Thyroid gland (tissue), 4 donors: ENCODE results near the gene ELL.
A peak's percentile ranks its signal among the peaks of the same experiment; 100 is the strongest.

Experiments used
- POLR2A ChIP-seq, 2 donors: fragments of 450-650 bp; IDR thresholded peaks; one replicate each; pipeline ENCODE4 v1.6.1; 2017; ENCODE audit warnings: antibody characterized with exemption in 2 of 2, mild to moderate bottlenecking in 2 of 2, moderate library complexity in 1 of 2
- TF ChIP-seq, protein P1 (sequence below), 6 experiments: fragments of 200-600 bp in 3 of 6; fragments of 450-650 bp in 3 of 6; sonication (generic) in 3 of 6; IDR thresholded peaks; one replicate each; pipeline ENCODE4 v1.5.1; 2016 to 2019; ENCODE audit warnings: antibody characterized with exemption in 6 of 6, mild to moderate bottlenecking in 2 of 6, inconsistent platforms in 1 of 6, moderate library complexity in 1 of 6

DNA sequence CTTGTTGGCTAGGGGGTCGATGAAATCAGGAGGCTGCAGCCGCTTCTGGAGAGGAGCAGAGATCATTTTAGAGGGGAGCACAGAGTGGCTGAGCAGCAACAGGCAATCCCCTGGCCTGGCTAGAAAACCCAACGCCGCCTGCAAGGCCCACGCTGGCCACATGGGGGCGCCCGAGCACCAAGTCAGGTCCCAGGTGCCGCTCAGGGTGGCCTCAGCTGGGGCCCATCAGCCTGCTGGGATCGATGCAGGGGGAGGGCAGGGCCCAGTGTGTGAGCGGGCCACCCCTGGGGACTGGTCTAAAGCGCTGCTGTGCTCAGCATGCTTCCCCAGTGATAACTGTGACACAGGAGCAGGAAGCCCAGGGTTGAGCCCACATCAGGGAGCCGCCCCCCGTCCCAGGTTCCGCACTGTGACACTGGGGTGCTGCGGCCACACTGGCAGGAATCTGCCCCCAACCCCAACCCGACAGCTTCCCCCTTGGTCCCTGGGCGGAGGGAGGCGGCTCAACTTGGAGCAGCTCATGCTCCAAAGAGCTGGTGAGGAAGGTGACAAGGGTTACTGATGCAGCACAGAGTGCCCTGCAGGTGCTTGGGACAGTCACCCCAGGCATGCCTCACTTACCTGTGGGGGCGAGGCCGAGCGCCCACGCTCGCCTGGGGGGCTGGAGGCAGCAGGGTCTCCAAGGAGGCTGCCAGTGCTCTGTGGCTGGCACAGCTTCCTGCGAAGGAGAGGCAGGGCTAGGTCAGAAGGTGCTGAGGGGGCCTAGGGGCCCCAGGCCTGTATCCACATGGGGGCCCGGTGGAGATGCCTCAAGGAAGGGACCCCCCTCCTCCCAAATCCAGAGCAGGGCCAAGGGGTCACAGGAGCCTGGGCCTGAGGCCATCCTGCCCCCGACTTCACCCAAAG lies 70.7 kb downstream of the ELL start:
- TF ChIP-seq, protein P1, sequence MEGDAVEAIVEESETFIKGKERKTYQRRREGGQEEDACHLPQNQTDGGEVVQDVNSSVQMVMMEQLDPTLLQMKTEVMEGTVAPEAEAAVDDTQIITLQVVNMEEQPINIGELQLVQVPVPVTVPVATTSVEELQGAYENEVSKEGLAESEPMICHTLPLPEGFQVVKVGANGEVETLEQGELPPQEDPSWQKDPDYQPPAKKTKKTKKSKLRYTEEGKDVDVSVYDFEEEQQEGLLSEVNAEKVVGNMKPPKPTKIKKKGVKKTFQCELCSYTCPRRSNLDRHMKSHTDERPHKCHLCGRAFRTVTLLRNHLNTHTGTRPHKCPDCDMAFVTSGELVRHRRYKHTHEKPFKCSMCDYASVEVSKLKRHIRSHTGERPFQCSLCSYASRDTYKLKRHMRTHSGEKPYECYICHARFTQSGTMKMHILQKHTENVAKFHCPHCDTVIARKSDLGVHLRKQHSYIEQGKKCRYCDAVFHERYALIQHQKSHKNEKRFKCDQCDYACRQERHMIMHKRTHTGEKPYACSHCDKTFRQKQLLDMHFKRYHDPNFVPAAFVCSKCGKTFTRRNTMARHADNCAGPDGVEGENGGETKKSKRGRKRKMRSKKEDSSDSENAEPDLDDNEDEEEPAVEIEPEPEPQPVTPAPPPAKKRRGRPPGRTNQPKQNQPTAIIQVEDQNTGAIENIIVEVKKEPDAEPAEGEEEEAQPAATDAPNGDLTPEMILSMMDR (IDR thresholded peaks at IDR 0.05), result peak; percentile 84 to 99 (median 96)
- TF ChIP-seq POLR2A (IDR thresholded peaks at IDR 0.05), result no peak
